GM03348 (cell line): ENCODE data around the gene SNAPC4.

ENCODE experiments used
- DNase-seq: peaks from one replicate; pipeline ENCODE4 v3.0.0; 2012; ENCODE audit warnings: low spot score

Gene SNAPC4

DNA sequence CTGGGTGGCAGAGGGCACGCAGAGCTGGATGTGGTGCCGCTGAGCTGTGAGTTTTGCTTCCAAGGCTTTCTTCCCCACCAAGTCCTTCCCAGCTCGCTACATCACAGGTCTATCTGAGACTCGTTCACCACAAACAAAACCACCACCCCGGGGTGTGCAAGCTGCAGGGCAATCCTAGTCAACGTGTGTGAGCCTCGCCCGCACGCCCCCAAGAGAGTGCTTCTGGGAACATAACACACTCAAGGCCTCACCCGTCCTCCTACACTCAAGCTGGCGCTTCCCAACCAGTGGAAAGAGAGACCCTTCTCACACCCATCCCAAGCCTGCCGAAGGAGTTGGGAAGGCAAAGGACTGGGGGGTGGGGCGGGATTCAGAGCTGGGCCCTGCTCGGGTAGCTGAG lies 10.6 kb downstream of the SNAPC4 start:
- no peak for DNase-seq

DNA sequence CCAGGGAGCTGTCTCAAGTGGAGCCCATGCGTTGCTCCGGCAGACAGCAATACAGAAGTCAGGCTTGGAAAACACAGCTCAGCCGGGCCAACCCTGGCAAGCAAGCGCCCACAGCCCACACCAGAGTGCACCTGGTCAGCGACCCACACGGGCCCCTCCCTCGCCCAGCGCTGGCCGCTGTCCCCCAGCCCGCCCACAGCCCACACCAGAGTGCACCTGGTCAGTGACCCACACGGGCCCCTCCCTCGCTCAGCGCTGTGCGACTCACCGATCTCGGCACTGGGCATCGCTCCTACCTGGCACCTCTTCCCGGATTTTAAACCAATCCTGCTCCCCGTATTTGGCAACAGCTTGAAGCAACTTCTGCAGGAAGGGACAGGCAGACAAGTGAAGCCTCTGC lies 12.8 kb downstream of the SNAPC4 start:
- DNase-seq: no peak

DNA sequence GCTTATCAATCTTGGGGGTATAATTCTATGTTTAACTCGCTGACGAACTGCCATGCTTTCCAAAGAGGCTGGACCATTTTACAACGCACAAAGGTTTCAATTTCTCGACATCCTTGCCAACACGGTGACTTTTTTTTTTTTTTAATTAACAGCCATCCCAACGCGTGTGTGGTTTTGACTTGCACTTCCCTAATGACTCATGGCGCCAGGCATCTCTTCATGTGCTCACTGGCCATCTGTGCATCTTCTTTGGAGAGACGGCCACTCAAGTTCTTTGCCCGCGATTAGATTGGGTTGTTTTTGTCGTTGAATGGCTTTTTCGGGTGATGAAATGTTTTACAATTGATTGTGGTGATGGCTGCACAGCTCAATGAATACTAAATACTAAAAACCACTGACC lies 14.0 kb downstream of the SNAPC4 start:
- no peak for DNase-seq

- no peak for DNase-seq
These were observed 15.0 kb downstream of the SNAPC4 start for GRCh38 chr9:136385015-136385414.

- no peak for DNase-seq
These were observed 16.5 kb downstream of the SNAPC4 start for GRCh38 chr9:136383436-136383835.

GRCh38 chr9:136381966-136382513 lies 17.9 kb downstream of the SNAPC4 start:
- DNase-seq: no peak

DNA sequence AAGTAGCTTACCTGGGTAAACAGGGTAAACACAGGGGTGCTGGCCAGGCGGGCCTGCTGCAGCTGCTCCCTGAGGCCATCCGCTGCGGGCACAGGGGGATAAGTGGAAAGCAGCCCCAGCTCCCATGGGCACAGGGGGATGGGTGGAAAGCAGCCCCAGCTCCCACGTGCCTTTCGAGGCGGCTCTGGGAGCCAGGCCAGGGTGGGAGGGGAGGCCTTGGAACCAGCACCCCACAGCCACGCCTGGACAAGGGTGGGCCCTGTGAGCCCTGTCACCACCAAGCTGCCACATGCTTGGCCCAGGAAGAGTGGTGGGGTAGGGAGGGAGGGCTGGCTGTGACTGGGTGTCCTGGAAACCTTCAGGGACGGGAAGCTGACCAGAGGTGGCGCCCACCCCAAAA lies 18.7 kb downstream of the SNAPC4 start:
- no peak for DNase-seq

DNA sequence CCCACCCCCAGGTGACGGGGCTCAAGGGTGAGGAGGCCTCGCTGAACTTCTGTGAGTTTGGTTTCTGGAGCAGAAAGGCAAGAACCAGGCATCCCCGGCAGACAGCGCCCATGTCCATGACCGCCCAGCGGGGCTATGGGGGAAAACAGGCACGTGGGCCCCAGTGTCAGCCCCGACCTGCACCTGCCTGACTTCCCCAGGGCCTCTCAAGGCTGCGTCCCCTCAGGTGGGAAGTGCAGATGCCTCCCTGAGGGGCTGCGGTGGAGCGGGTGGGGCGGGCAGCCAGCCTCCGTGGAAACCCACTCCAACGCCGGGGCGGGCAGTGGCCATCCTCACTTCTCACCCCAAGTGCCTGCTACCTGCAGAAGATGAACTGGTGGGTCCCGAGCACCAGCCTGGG lies 19.6 kb downstream of the SNAPC4 start:
- DNase-seq: no peak

DNA sequence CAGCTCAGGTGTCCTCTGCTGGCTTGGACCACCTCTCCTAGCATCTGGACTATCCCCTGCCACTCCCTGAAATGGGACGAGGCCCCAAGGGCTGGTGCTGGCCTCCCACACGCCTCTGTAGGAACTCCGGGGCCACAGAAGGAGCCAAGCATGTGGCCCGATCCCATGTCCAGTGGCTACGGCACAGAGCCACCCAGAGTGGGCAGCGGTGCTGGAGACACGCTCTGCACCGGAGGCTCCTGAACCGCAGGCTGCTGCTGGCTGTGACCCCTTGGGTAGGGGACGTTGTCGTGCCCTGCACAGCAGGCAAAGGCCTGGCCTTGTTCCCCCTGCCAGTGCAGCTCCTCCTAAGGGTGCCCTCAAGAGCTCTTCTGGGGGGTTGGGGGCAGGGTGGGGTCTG lies 20.1 kb downstream of the SNAPC4 start:
- DNase-seq: no peak

DNA sequence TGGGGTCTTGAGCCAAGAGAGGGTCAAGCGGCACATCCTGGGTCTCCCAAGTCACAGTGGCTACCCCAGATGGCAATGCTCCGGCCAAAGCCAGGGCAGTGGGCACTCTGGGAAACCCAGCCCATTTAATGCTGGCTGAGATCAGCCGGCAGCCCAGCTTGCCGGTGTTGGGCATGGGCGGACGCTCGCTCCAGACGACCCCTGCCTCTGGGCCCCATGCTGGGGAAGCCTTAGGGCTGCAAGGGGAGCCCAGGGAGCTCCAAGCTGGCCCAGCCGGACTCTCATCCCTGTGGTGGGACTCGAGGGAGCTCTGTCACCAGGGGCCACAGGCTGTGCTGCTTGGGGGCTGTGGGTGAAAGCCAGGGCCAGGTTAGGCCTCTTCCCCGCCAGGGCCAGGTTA lies 20.6 kb downstream of the SNAPC4 start:
- DNase-seq: no peak

- no peak for DNase-seq
These were observed 21.0 kb downstream of the SNAPC4 start for GRCh38 chr9:136379003-136379287.

DNA sequence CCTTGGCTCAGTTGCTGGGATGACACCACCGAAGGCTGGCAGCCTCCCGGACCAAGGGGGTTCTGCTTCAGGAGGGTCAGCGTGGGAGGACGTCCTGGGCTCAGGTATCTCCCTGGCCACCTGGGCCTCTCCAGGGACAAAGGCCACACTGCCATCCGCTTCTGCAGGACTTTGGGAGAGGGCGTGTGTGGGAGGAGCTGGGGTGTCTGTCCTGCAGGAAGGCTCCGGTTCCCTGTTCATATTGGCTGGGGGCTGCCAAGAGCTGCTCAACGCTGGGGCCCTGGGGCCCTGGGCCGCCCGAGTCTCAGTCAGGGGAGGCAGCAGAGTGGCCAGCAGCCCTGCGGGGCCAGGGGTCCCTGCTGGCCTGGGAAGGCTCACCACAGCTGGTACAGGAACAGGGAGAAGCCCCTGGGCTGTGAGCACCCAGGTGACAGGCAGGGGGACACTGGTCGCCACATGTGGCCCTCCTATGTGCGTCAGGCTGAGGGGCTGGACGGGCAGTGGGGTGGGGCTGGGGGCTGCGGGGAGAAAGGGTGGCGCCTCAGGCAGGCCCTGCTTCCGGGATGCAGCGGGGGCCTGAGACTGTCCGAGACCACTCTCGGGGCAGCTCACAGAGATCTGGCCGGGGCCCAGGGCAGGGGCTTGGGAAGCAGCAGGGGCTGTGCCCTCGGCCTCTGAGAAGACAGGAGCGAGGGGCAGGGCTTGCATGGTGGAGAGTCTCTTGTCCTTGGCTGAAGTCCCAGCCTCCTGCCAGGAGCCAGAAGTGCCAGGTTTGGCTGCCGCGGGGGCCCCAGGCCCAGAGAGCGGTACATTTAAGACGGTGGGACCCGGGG lies 21.6 kb downstream of the SNAPC4 start:
- DNase-seq: no peak

DNA sequence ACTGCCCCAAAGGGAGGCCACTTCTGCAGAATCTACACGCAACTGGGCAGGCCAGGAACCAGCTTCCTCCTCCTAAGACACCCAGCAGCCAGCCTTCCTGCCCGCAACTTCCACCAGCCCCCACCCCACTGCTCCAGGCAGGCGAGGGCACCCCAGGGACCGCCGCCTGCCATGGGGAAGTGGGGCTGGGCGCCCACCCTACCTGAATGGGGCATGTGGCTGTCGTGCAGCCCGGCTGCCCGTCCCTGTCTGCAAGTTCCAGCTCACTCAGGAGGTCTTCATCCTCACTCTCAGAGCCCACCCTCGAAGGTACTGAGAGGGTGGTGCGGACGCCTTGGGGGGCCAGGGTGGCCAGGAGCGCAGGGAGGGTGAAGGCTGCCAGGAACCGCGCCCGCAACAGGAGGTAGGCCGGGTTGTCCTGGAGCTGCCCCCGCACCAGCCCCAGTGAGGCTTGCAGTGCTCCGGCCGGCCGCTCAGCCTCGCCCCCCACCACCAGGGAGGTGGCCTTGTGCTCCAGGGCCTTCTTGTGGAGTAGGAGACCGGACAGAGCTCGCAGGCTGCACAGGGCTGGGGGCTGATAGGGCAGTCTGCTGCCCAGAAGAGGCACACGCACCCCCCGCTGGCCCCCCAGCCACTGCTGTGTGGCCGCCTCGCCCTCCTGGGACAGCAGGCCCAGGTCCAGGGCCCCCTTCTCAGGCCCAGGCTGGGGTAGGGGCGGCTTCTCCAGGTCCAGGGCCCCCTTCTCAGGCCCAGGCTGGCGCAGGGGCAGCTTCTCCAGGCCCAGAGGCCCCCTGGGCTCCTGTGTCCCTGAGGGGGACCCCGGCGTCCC lies 22.4 kb downstream of the SNAPC4 start:
- DNase-seq: no peak

DNA sequence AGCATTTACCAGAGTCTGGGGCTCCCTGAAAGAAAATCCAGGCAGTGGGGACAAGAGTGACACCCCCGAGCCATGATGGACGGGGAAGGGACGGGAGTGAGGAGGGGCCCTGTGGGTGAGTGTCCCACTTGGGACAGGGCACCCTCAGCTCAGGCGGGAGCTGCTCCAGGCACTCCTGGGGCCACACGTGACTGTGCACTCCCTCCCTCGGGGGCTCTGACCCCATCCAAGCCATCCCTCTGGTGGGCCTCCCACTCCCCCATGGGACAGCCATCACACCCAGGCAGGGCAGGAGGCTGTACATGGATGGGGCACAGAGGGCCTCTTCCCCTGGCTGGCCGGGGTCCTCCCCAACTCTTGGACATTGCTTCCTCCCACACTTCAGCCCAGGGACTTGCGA lies 23.5 kb downstream of the SNAPC4 start:
- DNase-seq: no peak

DNA sequence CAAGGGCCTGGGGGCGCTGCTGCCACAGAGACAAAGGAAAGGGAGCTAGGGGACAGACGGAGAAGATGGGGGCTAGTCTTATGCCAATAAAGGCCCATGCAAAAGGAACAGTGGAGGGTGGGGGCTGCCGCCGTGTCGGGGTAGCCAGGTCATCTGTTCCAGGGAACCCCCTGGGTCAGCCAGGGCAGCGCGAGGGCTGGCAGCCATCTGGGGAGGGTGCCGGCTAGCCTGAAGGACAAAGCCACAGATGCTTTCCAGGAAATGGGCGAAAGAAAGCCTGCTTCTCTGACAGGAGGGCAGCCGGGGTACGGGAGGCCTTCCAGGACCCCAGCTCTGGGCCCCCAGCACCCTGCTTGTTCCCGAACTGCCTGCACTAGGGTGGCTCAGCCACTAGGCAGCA lies 24.9 kb downstream of the SNAPC4 start:
- DNase-seq: no peak

DNA sequence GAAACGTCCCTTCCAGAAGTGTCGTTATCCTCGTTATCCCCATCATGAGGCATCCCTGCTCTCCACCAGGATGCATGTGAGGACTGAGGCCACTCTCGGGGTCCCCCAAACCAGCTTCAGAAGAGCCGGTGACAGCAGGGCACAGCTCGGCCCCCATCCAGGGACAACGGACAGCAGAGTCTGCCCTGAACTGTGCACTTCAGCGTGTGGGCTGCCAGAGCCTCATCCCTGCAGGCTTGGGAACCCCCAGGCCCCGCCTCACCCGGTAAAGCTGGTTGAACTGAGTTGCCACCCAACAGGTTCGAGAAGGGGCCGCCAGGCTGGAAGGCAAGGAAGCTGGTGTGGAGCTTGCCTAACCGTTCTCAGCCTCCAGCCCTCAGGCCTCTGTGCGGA lies 25.8 kb downstream of the SNAPC4 start:
- DNase-seq: no peak

DNA sequence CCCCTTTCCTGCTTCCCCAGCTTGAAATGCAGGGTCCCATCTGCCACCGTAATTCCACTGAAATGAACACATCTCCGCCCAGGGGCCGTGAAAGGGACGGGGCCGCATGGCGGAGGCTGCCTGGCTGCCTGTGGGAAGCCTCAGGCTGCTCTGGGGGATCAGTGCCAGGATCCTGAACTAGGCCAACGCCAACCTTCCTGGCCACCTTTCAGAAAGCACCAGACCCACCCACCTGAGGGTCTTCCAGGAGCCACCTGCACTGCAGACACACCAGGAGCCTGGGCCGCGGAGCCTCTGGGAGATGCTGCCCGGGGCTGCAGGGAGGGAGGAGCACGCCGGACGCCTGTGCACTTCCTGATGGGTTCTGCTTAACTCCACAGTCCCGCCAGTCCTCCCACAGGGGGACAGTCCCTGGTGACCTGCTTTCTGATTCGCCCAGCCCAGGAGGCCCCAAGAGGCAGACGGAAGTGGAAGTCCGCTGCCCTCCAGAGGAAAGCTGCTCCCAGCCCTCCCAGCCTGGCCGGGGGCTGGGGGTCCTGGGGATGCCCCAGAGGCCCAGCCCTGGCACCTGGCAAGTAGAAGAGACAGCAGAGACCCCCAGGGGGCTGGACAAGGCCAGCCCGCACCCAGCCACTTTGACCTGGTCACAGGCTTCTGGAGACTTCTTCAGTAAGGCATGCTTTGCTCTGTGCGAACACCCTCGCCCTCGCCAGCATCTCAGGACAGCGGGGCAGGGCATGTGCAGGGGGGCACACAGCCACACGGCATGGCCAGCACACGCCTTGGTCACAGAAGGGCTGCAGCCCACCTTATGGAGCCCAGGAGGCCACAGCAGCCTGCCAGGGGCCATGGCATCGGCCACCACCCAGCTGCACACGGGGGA lies 26.4 kb downstream of the SNAPC4 start, which contains the start of gene CARD9:
Gene CARD9 (minus strand): TSS at position 370 of the 883 bp plus-strand sequence. CDS start 1,591 bp downstream, outside the sequence.
- no peak for DNase-seq

- DNase-seq: peak; percentile 83
These were observed 27.2 kb downstream of the SNAPC4 start for GRCh38 chr9:136372561-136373299.

DNA sequence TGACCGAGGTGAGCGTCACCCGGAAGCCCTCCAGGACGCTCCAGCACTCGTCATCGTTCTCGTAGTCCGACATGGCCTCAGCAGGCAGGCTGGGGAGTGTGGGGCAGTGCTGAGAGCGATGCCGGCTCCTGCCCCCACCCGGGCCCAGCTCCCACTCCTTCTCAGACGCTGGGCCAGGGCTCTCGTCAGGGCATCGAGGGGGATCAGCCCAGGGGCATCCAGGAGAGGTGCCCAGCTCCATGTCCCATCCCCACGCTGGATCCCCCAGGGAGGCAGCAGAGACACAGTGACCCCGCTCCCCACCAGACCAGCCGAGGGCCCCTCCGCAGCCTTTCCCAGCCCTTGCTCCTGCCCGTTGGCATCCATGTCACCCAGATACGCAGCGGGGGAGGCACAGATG lies 28.0 kb downstream of the SNAPC4 start:
- no peak for DNase-seq

DNA sequence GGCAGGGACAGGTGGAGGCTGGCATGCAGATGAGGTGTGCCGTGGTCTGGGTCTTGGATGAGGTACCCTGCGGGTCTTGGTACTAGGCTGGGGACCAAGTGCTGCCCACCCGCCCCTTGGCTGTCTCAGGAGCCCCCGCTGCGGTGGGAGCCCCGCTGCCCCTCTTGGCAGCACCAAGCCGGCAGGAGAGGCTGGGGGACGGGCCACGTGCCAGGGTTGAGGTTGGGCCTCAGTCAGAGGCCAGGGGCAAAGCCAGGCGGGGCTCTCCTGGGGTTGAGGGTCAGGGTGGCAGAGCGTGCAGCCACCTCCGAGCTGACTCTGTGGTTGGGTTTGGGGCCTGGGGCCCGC lies 28.5 kb downstream of the SNAPC4 start:
- no peak for DNase-seq

- DNase-seq: no peak
These were observed 29.1 kb downstream of the SNAPC4 start for GRCh38 chr9:136370687-136371532.
